ENCODE data around the gene CAMK1D.
"Not testable (repeated sequence)": the region's sequence is repeated elsewhere in the genome, so short reads cannot be mapped to it uniquely, and the experiment has no call there.

The CAMK1D gene

GRCh38 chr10:12466704-12467305 is 117.5 kb downstream of the CAMK1D start:
- DNase-seq (ENCODE audit: low read depth in 2 of 2), result no peak

GRCh38 chr10:12469345-12469744 is 120.0 kb downstream of the CAMK1D start:
- no peak for DNase-seq (ENCODE audit: low read depth in 2 of 2)

- DNase-seq (ENCODE audit: low read depth in 2 of 2), result no peak
Observed at GRCh38 chr10:12470719-12471118, 121.4 kb downstream of the CAMK1D start.

- no peak for DNase-seq (ENCODE audit: low read depth in 2 of 2)
Observed at GRCh38 chr10:12471135-12471534, 121.8 kb downstream of the CAMK1D start.

- no peak for DNase-seq (ENCODE audit: low read depth in 2 of 2)
Observed at GRCh38 chr10:12473491-12473890, 124.1 kb downstream of the CAMK1D start.

- no peak for DNase-seq (ENCODE audit: low read depth in 2 of 2)
Observed at GRCh38 chr10:12474727-12475412, 125.5 kb downstream of the CAMK1D start.

GRCh38 chr10:12476656-12477055 is 127.3 kb downstream of the CAMK1D start:
- DNase-seq (ENCODE audit: low read depth in 2 of 2), result no peak

- no peak for DNase-seq (ENCODE audit: low read depth in 2 of 2)
Observed at GRCh38 chr10:12479437-12479844, 130.1 kb downstream of the CAMK1D start.

- no peak for DNase-seq (ENCODE audit: low read depth in 2 of 2)
Observed at GRCh38 chr10:12479924-12480323, 130.6 kb downstream of the CAMK1D start.

- DNase-seq (ENCODE audit: low read depth in 2 of 2), result no peak
Observed at GRCh38 chr10:12480440-12480839, 131.1 kb downstream of the CAMK1D start.

GRCh38 chr10:12481924-12482323 is 132.6 kb downstream of the CAMK1D start:
- DNase-seq (ENCODE audit: low read depth in 2 of 2), result no peak

- DNase-seq (ENCODE audit: low read depth in 2 of 2), result no peak
Observed at GRCh38 chr10:12482587-12482986, 133.2 kb downstream of the CAMK1D start.

- no peak for DNase-seq (ENCODE audit: low read depth in 2 of 2)
Observed at GRCh38 chr10:12484002-12484918, 134.9 kb downstream of the CAMK1D start.

- peak in 1 of 2 donors; percentile 0 for DNase-seq (ENCODE audit: low read depth in 2 of 2)
Observed at GRCh38 chr10:12484941-12485805, 135.8 kb downstream of the CAMK1D start.

- DNase-seq (ENCODE audit: low read depth in 2 of 2), result no peak
Observed at GRCh38 chr10:12487366-12487765, 138.0 kb downstream of the CAMK1D start.

GRCh38 chr10:12488626-12489025 is 139.3 kb downstream of the CAMK1D start:
- no peak for DNase-seq (ENCODE audit: low read depth in 2 of 2)

GRCh38 chr10:12489357-12489756 is 140.0 kb downstream of the CAMK1D start:
- no peak for DNase-seq (ENCODE audit: low read depth in 2 of 2)

GRCh38 chr10:12489806-12490205 is 140.5 kb downstream of the CAMK1D start:
- no peak for DNase-seq (ENCODE audit: low read depth in 2 of 2)

GRCh38 chr10:12490963-12491362 is 141.6 kb downstream of the CAMK1D start:
- DNase-seq (ENCODE audit: low read depth in 2 of 2), result no peak

GRCh38 chr10:12491491-12491890 is 142.1 kb downstream of the CAMK1D start:
- DNase-seq (ENCODE audit: low read depth in 2 of 2), result no peak

GRCh38 chr10:12492016-12492415 is 142.7 kb downstream of the CAMK1D start:
- no peak for DNase-seq (ENCODE audit: low read depth in 2 of 2)

GRCh38 chr10:12497046-12497445 is 147.7 kb downstream of the CAMK1D start:
- DNase-seq (ENCODE audit: low read depth in 2 of 2), result not testable (repeated sequence)

All from stimulated activated CD8-positive, alpha-beta memory T cell treated with anti-CD3 and anti-CD28 coated beads, Interleukin-7, amount 100 ng/mL, for 4 hours (primary cell).